ENCODE measurements around the gene NPC1L1. TPM values are rescaled to one million over a fixed set of nuclear protein-coding genes. Genes with fewer than 3 reads are reported as not detected.

NPC1L1 gene
- total RNA-seq, 2 experiments from 2014 or later: 0.13 TPM; not detected in 1

GRCh38 chr7:44569959-44570358, 28.8 kb upstream of the NPC1L1 start:
- intact Hi-C loops (cut with micrococcal nuclease; ENCODE audit: unreplicated experiment): loop anchor here (5.0 kb wide), 2 partner anchors 78 to 93 kb away; partner anchors contain the start of gene NUDCD3
- Histone ChIP-seq H3K79me2 (ENCODE audit: insufficient read depth, low read depth, low read length) (peaks cover 26% of the 10 kb centered on the region), H3K4me2 (ENCODE audit: low read length) (no peak overlapping the region), H3K4me1 (ENCODE audit: insufficient read depth, low read length, poor library complexity, severe bottlenecking) (peaks cover 18% of the 10 kb centered on the region), H3K36me3 (ENCODE audit: insufficient read depth, low read length) (peaks cover 83% of the 10 kb centered on the region), H3K9me2 (ENCODE audit: insufficient read depth, low read length) (no peaks in the 10 kb centered on the region), H3K27ac (ENCODE audit: low read depth, low read length, poor library complexity, severe bottlenecking) (no peak overlapping the region), H2AFZ (ENCODE audit: low read length) (no peak overlapping the region), H4K20me1 (ENCODE audit: insufficient read depth, low read length) (no peaks in the 10 kb centered on the region; the same call in 1 of the 2 replicates), H3K9me3 (ENCODE audit: low read length) (no peaks in the 10 kb centered on the region), H3K4me3 (ENCODE audit: low read depth, low read length, poor library complexity, severe bottlenecking) (no peak overlapping the region)
- ChIA-PET POLR2A (no interaction called here), CTCF (ENCODE audit: unreplicated experiment) (interaction anchor here (1.3 kb wide), 1 partner anchor 329 kb away, joined by 3 read pairs; no protein-coding TSS in a partner anchor)
- no peak for TF ChIP-seq EZH2phosphoT487 (IDR thresholded peaks at IDR 0.05; ENCODE audit: borderline replicate concordance, low read depth, low read length)
- TF ChIP-seq, protein P1, sequence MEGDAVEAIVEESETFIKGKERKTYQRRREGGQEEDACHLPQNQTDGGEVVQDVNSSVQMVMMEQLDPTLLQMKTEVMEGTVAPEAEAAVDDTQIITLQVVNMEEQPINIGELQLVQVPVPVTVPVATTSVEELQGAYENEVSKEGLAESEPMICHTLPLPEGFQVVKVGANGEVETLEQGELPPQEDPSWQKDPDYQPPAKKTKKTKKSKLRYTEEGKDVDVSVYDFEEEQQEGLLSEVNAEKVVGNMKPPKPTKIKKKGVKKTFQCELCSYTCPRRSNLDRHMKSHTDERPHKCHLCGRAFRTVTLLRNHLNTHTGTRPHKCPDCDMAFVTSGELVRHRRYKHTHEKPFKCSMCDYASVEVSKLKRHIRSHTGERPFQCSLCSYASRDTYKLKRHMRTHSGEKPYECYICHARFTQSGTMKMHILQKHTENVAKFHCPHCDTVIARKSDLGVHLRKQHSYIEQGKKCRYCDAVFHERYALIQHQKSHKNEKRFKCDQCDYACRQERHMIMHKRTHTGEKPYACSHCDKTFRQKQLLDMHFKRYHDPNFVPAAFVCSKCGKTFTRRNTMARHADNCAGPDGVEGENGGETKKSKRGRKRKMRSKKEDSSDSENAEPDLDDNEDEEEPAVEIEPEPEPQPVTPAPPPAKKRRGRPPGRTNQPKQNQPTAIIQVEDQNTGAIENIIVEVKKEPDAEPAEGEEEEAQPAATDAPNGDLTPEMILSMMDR (conservative IDR thresholded peaks at IDR 0.05; ENCODE audit: low read length): no peak
- DNase-seq (ENCODE audit: low spot score): no peak
- BruUV-seq (replicated peaks): no TSS peak

DNA sequence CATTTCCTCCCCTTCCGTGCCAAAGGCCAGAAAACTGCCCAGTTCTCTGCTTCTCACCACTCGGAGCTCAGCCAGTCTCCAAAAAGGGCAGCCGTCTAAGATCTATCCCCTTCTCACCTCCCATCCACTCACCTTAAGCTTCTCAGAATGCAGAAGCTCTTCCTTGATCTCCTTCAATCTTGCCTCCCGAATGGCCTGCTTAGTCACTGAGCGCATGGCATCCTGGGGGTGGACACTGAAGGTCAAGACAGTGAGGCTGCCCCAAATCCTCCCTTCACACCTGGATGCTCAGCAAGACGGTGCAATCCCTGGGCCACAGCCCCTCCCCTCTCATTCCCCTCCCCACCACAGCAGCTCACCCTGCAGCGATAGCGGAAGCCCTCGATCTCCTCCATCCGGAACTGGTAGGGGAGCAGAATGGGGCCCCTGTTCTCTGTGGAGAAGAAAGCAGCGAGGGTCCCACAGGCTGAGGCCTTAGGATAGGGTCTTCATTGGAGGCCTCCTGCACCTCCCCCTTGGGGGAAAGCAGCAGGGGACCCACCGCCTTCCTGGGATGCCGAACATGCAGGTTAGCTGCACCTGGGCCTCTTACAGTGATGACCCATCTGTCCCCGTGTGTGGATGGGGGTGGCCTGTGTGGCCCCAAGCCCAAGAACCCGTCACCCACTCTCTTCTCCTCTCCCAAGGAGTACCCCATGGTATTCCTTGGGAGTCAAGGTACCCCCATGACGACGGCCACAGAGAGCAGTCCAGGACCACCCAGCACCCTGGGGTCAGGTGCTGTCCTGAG, 27.8 kb upstream of the NPC1L1 start:
- POLR2A ChIA-PET: no interaction called here
- Histone ChIP-seq H4K20me1 (ENCODE audit: insufficient read depth, low read length) (no peaks in the 10 kb centered on the region; the same call in 1 of the 2 replicates), H3K27ac (ENCODE audit: low read depth, low read length, poor library complexity, severe bottlenecking) (no peak overlapping the region), H3K79me2 (ENCODE audit: insufficient read depth, low read depth, low read length) (peaks cover 26% of the 10 kb centered on the region), H3K36me3 (ENCODE audit: insufficient read depth, low read length) (peaks cover 93% of the 10 kb centered on the region), H3K4me3 (ENCODE audit: low read depth, low read length, poor library complexity, severe bottlenecking) (no peak overlapping the region), H3K4me2 (ENCODE audit: low read length) (no peak overlapping the region), H2AFZ (ENCODE audit: low read length) (no peak overlapping the region), H3K4me1 (ENCODE audit: insufficient read depth, low read length, poor library complexity, severe bottlenecking) (peaks cover 11% of the 10 kb centered on the region), H3K9me2 (ENCODE audit: insufficient read depth, low read length) (no peaks in the 10 kb centered on the region), H3K9me3 (ENCODE audit: low read length) (no peaks in the 10 kb centered on the region)
- intact Hi-C loops (cut with micrococcal nuclease; ENCODE audit: unreplicated experiment): loop anchor here (5.0 kb wide), 2 partner anchors 77 to 92 kb away; partner anchors contain the start of gene NUDCD3
- DNase-seq (ENCODE audit: low spot score): no peak
- CTCF ChIA-PET (ENCODE audit: unreplicated experiment): interaction anchor here (1.3 kb wide), 1 partner anchor 328 kb away, joined by 3 read pairs; no protein-coding TSS in a partner anchor
- no peak for TF ChIP-seq EZH2phosphoT487 (IDR thresholded peaks at IDR 0.05; ENCODE audit: borderline replicate concordance, low read depth, low read length)
- TF ChIP-seq, protein P1 (conservative IDR thresholded peaks at IDR 0.05; ENCODE audit: low read length): no peak
- BruUV-seq (replicated peaks): no TSS peak

DNA sequence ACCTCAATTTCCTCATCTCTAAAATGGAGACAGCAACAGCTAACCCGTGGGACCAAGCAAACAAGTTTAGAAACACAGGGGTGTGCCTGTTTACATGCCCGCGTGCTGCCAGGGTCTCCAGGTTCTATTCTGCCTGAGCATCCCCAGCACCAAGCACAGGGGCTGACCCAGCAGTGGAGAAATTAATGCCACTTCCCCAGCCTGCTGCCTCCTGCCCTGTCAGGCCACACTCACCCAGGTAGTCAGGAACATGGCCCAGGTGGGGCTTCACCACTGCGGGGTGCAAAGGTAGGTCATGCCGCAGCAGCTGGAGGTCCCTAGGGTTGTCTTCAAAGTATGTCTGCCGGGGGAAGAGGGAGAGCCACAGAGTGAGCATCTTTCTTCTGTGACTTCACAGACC, 26.8 kb upstream of the NPC1L1 start:
- H3K4me3 ChIP-seq (ENCODE audit: low read depth, low read length, poor library complexity, severe bottlenecking): no peak overlapping the region
- TF ChIP-seq, protein P1 (conservative IDR thresholded peaks at IDR 0.05; ENCODE audit: low read length): no peak
- TF ChIP-seq EZH2phosphoT487 (IDR thresholded peaks at IDR 0.05; ENCODE audit: borderline replicate concordance, low read depth, low read length): no peak
- no peak overlapping the region for H3K4me2 ChIP-seq (ENCODE audit: low read length)
- BruUV-seq (replicated peaks): no TSS peak
- H2AFZ ChIP-seq (ENCODE audit: low read length): no peak overlapping the region
- H3K79me2 ChIP-seq (ENCODE audit: insufficient read depth, low read depth, low read length): peaks cover 18% of the 10 kb centered on the region
- POLR2A ChIA-PET: no interaction called here
- no peak for DNase-seq (ENCODE audit: low spot score)
- intact Hi-C loops (cut with micrococcal nuclease; ENCODE audit: unreplicated experiment): loop anchor here (5.0 kb wide), 2 partner anchors 76 to 91 kb away; partner anchors contain the start of gene NUDCD3
- no peaks in the 10 kb centered on the region for H3K9me3 ChIP-seq (ENCODE audit: low read length)
- H4K20me1 ChIP-seq (ENCODE audit: insufficient read depth, low read length): no peaks in the 10 kb centered on the region; the same call in 1 of the 2 replicates
- CTCF ChIA-PET (ENCODE audit: unreplicated experiment): no interaction called here
- no peaks in the 10 kb centered on the region for H3K9me2 ChIP-seq (ENCODE audit: insufficient read depth, low read length)
- H3K27ac ChIP-seq (ENCODE audit: low read depth, low read length, poor library complexity, severe bottlenecking): no peak overlapping the region
- H3K4me1 ChIP-seq (ENCODE audit: insufficient read depth, low read length, poor library complexity, severe bottlenecking): peaks cover 10% of the 10 kb centered on the region
- H3K36me3 ChIP-seq (ENCODE audit: insufficient read depth, low read length): peaks cover 94% of the 10 kb centered on the region

Data from OCI-LY7 (cell line).